ENCODE data around the gene SPRTN.
A peak's percentile ranks its signal among the peaks of the same experiment; 100 is the strongest.

Gene SPRTN

DNA sequence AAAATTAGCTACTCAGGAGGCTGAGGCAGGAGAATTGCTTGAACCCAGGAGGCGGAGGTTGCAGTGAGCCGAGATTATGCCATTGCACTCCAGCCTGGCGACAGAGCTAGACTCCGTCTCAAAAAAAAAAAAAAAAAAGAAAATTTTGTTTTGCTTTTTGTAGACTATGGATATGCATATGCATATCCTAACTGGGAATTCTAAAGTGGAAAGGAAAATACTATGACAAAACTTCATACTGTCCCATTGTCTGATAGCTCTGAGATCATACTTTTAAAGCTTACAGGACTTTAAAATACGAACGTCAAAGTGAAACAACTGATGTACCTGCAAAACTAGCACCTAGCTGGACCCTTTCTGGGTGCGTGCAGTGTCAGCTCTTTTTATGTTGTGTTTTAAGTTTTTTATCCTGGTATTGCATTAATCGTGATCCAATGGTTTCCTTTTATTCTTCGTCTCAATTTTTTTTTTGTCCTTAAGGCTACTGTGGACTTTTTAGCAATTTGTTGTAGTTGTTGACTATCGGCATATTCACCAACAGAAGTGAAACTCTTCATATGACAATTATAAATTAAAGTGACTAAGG lies 19.2 kb downstream of the SPRTN start:
- H2AFZ ChIP-seq (ENCODE audit: low read depth, low read length), result no peak overlapping the region
- H3K9ac ChIP-seq (ENCODE audit: low read length), result no peak overlapping the region
- TF ChIP-seq, protein P1, sequence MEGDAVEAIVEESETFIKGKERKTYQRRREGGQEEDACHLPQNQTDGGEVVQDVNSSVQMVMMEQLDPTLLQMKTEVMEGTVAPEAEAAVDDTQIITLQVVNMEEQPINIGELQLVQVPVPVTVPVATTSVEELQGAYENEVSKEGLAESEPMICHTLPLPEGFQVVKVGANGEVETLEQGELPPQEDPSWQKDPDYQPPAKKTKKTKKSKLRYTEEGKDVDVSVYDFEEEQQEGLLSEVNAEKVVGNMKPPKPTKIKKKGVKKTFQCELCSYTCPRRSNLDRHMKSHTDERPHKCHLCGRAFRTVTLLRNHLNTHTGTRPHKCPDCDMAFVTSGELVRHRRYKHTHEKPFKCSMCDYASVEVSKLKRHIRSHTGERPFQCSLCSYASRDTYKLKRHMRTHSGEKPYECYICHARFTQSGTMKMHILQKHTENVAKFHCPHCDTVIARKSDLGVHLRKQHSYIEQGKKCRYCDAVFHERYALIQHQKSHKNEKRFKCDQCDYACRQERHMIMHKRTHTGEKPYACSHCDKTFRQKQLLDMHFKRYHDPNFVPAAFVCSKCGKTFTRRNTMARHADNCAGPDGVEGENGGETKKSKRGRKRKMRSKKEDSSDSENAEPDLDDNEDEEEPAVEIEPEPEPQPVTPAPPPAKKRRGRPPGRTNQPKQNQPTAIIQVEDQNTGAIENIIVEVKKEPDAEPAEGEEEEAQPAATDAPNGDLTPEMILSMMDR (IDR thresholded peaks at IDR 0.05; ENCODE audit: low read depth, low read length), result no peak
- no peak for TF ChIP-seq EZH2phosphoT487 (IDR thresholded peaks at IDR 0.05; ENCODE audit: low read depth)
- no peaks in the 10 kb centered on the region for H3K79me2 ChIP-seq (ENCODE audit: low read length)
- no peak overlapping the region for H3K4me3 ChIP-seq (ENCODE audit: low read length)
- H4K20me1 ChIP-seq (ENCODE audit: insufficient read depth, low read length), result peaks cover 7% of the 10 kb centered on the region; the same call in 1 of the 2 replicates
- H3K4me2 ChIP-seq (ENCODE audit: low read length), result no peak overlapping the region
- peaks cover 4% of the 10 kb centered on the region; the same call in 1 of the 2 replicates for H3K4me1 ChIP-seq (ENCODE audit: low read length)
- no peaks in the 10 kb centered on the region for H3K9me3 ChIP-seq (ENCODE audit: insufficient read depth, low read length)
- H3K36me3 ChIP-seq (replicated peaks; ENCODE audit: low read depth, low read length), result peaks cover 13% of the 10 kb centered on the region
- no peaks in the 10 kb centered on the region for H3K27me3 ChIP-seq (ENCODE audit: low read depth, low read length)
- no peak overlapping the region for H3K27ac ChIP-seq (ENCODE audit: low read length)

- TF ChIP-seq EZH2phosphoT487 (IDR thresholded peaks at IDR 0.05; ENCODE audit: low read depth), result no peak
- TF ChIP-seq, protein P1 (IDR thresholded peaks at IDR 0.05; ENCODE audit: low read depth, low read length), result peak; percentile 93
- Histone ChIP-seq H3K4me1 (ENCODE audit: low read length) (peaks cover 4% of the 10 kb centered on the region; the same call in 1 of the 2 replicates), H3K9me3 (ENCODE audit: insufficient read depth, low read length) (no peaks in the 10 kb centered on the region), H3K4me2 (ENCODE audit: low read length) (no peak overlapping the region), H2AFZ (ENCODE audit: low read depth, low read length) (no peak overlapping the region), H3K79me2 (ENCODE audit: low read length) (no peaks in the 10 kb centered on the region), H3K36me3 (replicated peaks; ENCODE audit: low read depth, low read length) (peaks cover 7% of the 10 kb centered on the region), H4K20me1 (ENCODE audit: insufficient read depth, low read length) (peaks cover 7% of the 10 kb centered on the region; the same call in 1 of the 2 replicates), H3K9ac (ENCODE audit: low read length) (no peak overlapping the region), H3K4me3 (ENCODE audit: low read length) (no peak overlapping the region), H3K27me3 (ENCODE audit: low read depth, low read length) (no peaks in the 10 kb centered on the region), H3K27ac (ENCODE audit: low read length) (0 out of 2 replicates have a peak overlapping the region, but pooled peaks have one; percentile 1)
Observed at GRCh38 chr1:231357831-231358354, 19.8 kb downstream of the SPRTN start.

- TF ChIP-seq EZH2phosphoT487 (IDR thresholded peaks at IDR 0.05; ENCODE audit: low read depth), result no peak
- TF ChIP-seq, protein P1 (IDR thresholded peaks at IDR 0.05; ENCODE audit: low read depth, low read length), result no peak
- H4K20me1 ChIP-seq (ENCODE audit: insufficient read depth, low read length), result peaks cover 14% of the 10 kb centered on the region
- no peak overlapping the region for H2AFZ ChIP-seq (ENCODE audit: low read depth, low read length)
- H3K27me3 ChIP-seq (ENCODE audit: low read depth, low read length), result no peaks in the 10 kb centered on the region
- no peak overlapping the region for H3K9ac ChIP-seq (ENCODE audit: low read length)
- no peak overlapping the region for H3K4me3 ChIP-seq (ENCODE audit: low read length)
- H3K27ac ChIP-seq (ENCODE audit: low read length), result no peak overlapping the region
- no peaks in the 10 kb centered on the region for H3K9me3 ChIP-seq (ENCODE audit: insufficient read depth, low read length)
- peaks cover 13% of the 10 kb centered on the region for H3K36me3 ChIP-seq (replicated peaks; ENCODE audit: low read depth, low read length)
- no peak overlapping the region for H3K4me2 ChIP-seq (ENCODE audit: low read length)
- H3K4me1 ChIP-seq (ENCODE audit: low read length), result peaks cover 4% of the 10 kb centered on the region; the same call in 1 of the 2 replicates
- H3K79me2 ChIP-seq (ENCODE audit: low read length), result no peaks in the 10 kb centered on the region
Observed at GRCh38 chr1:231359113-231359512, 21.0 kb downstream of the SPRTN start.

- no peaks in the 10 kb centered on the region for H3K27me3 ChIP-seq (ENCODE audit: low read depth, low read length)
- H3K4me1 ChIP-seq (ENCODE audit: low read length), result peaks cover 4% of the 10 kb centered on the region; the same call in 1 of the 2 replicates
- peaks cover 33% of the 10 kb centered on the region for H3K36me3 ChIP-seq (replicated peaks; ENCODE audit: low read depth, low read length)
- no peaks in the 10 kb centered on the region for H3K79me2 ChIP-seq (ENCODE audit: low read length)
- H2AFZ ChIP-seq (ENCODE audit: low read depth, low read length), result no peak overlapping the region
- no peak overlapping the region for H3K4me3 ChIP-seq (ENCODE audit: low read length)
- H3K27ac ChIP-seq (ENCODE audit: low read length), result no peak overlapping the region
- H3K4me2 ChIP-seq (ENCODE audit: low read length), result no peak overlapping the region
- H4K20me1 ChIP-seq (ENCODE audit: insufficient read depth, low read length), result peaks cover 25% of the 10 kb centered on the region
- H3K9me3 ChIP-seq (ENCODE audit: insufficient read depth, low read length), result no peaks in the 10 kb centered on the region
- no peak overlapping the region for H3K9ac ChIP-seq (ENCODE audit: low read length)
- TF ChIP-seq EZH2phosphoT487 (IDR thresholded peaks at IDR 0.05; ENCODE audit: low read depth), result no peak
- TF ChIP-seq, protein P1 (IDR thresholded peaks at IDR 0.05; ENCODE audit: low read depth, low read length), result no peak
Observed at GRCh38 chr1:231362325-231362724, 24.2 kb downstream of the SPRTN start.

Measured in OCI-LY3 (cell line).